ENCODE measurements around the gene TMCC2.

TMCC2 gene

DNA sequence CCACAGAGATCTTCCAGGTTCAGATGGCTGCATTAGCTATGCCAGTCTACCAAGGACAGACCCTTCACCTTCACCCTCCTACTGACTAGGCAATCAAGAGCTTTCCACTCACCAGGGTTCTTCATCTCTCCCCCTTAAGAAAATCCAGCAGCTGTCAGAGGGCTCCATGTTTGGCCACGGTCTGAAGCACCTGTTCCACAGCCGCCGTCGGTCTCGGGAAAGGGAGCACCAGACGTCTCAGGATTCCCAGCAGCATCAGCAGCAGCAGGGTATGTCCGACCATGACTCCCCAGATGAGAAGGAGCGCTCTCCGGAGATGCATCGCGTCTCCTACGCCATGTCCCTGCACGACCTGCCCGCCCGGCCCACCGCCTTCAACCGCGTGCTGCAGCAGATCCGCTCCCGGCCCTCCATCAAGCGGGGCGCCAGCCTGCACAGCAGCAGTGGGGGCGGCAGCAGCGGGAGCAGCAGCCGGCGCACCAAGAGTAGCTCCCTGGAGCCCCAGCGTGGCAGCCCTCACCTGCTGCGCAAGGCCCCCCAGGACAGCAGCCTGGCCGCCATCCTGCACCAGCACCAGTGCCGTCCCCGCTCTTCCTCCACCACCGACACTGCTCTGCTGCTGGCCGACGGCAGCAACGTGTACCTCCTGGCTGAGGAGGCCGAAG is 13.8 kb downstream of the TMCC2 start:
- DNase-seq: no peak

GRCh38 chr1:205243350-205244191 is 15.8 kb downstream of the TMCC2 start:
- no peak for DNase-seq

DNA sequence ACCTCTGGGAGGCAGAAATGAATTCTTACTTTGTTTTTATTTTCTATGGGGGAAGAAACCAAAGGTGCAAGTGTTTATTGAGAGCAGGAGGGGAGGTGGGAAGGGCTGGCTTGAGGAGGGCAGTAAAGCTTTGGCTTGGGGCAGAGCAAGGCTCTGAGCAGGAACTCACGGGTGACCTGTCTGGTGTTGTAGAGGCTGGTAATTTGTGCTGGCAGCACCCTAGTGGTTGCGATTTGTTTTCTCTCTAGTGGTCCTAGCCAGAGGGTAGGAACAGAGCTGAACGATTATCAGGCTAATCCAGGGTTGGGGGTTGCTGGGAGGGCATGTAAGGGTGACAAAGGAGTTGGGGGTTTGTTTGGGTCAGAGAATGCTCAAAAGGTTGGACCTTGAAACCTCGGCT is 16.6 kb downstream of the TMCC2 start:
- DNase-seq: no peak

DNA sequence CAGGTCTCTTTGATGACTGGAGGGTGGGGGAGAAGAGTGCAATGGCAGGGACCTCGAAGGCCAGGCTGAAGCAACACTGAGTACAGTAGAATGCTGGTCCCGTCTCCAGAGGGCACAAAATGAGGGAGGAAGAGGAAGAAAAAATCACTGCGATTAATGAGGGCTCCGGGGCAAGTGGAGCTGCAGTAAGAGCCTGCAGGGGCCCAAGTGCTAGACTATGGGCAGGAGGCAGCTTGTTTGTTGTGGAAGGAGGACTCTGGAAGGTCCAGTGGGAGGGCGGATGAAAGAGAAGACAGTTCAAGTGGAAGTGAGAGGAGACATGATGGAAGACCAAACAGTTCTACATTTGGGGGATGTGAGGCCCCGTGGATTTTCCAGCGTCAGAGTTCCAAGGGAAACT is 17.4 kb downstream of the TMCC2 start:
- DNase-seq: no peak

DNA sequence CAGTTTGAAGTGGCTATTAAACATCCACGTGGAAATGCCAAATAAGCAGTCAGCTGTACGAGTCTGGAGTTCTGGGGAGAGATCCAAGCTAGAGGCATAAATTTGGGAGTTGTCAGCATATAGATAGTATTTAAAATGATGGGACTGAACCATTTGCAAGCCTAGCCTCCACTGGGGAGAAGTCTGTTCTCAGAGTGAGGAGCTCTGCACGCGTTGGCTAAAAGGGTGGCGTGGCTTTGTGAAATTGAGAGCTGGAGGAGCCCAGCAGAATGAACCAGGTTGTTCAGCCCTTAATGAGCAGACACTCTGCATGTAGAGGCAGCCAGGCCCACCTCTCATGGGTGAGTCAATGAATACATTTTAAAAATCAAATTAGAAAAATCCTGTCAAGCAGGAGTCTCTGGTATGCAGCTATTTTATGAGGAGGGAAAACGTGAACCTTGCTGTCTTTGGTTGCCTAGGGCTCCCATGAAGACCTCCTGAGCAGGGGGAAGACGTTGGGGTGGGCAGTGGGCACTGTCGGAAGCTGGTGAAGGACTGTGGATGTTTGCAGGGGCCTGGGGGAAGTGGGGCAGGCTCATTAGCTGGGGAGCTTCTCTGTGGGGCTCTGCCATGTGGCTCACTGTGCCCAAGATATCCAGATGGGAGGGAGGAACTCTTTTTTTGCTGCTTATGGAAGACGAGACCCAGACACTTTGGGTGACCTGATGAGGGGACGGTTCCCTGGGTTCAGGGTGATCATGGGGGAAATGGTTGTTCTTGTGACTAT is 18.8 kb downstream of the TMCC2 start:
- DNase-seq: no peak

- DNase-seq: no peak
Observed at GRCh38 chr1:205247130-205247921, 19.6 kb downstream of the TMCC2 start.

- no peak for DNase-seq
Observed at GRCh38 chr1:205248793-205249601, 21.3 kb downstream of the TMCC2 start.

DNA sequence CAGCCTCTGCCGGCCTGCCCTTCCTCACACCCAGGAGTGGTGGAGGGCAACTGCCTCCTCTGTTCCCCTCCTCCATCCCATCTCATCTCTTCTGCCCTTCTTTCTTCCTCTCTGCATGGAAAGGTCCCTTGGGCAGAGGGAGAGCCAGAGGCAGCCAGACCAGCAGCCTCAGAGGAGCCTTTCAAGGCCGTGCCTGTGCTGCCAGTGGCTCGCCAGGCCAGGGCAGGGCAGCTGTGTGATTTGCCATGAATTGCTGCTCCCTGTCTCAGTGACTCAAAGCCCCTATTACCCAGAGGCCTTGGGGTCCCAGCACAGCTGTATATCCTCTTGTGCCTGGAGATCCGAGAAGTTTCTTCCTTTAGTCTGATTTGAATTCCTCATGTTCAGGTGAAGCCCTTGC is 21.9 kb downstream of the TMCC2 start:
- no peak for DNase-seq

DNA sequence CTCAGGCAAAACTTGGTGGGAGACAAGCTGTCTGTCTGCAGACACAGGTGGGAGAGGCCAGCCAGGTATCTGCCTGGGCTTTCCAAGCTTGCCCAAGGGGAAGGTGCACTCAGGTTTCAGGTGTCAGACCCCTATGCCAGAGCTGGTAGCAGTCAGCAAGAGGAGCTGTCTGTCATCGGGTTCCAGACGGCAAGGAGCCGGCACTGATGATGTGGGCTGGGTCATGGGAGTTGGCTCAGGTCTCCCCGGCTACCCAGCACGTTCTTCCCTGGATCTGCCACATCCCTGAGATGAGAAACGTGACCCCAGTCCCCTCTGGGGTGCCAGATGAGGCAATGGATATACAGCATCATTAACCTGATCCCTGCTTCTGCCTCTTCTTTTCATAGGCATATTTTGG is 23.0 kb downstream of the TMCC2 start:
- DNase-seq: no peak

GRCh38 chr1:205251576-205251975 is 23.8 kb downstream of the TMCC2 start:
- no peak for DNase-seq

- no peak for DNase-seq
Observed at GRCh38 chr1:205255941-205256780, 28.4 kb downstream of the TMCC2 start.

GRCh38 chr1:205256951-205257625 is 29.3 kb downstream of the TMCC2 start:
- DNase-seq: no peak

DNA sequence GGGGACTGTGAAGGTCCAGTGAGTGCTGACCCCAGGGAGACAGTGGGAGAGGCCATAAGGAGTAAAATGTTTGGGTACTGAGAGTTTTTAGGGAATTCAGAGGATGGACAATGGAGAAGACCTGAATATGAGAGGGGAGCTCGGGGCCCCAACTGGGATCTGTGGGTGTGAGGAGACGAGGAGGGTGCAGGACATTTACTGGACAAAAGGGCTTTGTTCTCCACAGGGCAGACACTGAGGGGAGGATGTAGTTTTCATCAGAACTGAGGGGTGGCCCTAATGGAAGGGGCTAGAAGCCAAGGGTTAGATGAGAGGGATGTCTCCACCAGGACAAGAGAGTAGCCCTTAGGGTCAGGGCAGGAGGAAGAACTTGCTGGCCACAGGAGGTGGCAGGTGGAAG is 30.0 kb downstream of the TMCC2 start:
- DNase-seq: no peak

GRCh38 chr1:205258261-205258691 is 30.5 kb downstream of the TMCC2 start:
- no peak for DNase-seq

DNA sequence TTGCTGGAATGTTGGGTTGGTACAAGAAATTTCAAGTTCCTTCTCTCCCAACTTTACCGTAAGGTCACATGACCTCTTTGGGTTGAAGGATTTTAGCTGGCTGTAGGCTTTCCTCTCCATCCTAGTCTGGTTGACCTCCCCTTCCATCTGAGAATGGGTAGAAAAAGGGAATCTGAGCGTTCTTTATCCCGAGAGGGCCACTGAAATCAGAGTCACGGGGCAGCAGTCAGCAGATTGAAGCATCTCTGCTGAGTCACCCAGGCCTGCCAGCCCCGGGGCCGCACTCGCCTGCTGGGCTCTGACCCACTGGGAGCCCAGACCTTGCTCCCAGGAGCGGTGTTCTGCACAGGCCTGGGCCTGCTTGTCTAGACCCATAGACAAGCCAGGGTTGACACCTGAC is 31.0 kb downstream of the TMCC2 start:
- DNase-seq: no peak

DNA sequence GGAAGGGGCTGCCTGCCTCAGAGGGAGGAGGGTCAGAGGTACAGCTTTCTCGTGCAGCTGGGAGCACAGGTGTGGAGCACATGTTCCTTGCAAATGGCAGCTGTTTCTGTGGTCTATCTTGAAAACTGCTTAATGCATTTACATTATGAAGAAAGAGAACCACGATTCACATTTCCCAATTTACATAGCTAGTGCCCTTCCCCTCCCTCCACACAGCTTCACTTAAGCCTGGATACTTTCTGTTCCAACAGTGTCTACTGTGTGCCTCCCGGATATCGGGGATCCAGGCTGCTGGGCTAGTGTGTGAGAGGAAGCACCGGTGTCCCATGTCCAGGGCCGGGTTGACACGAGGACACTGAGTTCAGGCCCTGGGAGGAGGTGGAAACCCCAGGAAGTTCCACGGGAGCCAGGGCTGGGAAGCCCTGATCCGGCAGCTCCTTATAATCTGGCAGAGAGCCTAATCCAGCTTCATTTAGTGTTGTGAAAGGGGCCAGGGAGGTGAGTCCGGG is 31.6 kb downstream of the TMCC2 start:
- no peak for DNase-seq

- no peak for DNase-seq
Observed at GRCh38 chr1:205259998-205260397, 32.3 kb downstream of the TMCC2 start.

DNA sequence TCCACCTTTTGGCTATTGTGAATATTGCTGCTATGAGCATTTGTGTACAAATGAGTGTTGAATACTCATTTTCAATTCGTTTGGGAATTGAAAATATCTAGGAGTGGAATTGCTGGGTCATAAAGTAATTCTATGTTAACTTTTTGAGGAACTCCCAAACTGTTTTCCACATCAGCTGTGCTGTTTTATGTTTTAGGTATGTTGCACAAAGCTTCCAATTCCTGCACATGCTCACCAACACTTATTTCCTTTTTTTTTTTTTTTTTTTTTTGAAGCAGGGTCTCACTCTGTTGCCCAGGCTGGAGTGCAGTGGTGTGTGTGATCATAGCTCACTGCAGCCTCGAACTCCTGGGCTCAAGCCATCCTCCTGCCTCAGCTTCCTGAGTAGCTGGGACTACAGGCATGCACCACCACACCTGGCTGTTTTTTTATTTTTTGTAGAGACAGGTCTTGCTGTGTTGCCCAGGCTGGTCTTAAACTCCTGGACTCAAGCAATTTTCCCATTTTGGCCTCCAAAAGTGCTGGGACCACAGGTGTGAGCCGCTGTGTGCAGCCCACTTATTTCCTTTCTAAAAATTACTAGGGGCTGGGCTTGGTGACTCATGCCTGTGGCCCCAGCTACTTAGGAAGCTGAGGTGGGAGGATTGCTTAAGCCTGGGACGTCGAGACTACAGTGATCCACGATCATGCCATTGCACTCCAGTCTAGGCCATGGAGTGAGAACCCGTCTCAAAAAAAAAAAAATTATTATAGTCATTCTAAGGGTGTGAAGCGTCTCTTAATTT is 33.4 kb downstream of the TMCC2 start:
- DNase-seq: no peak

- DNase-seq: no peak
Observed at GRCh38 chr1:205261946-205262691, 34.4 kb downstream of the TMCC2 start.

Data from SIG-M5 (cell line).